DND-41 (cell line): ENCODE data around the gene SEMA4B.

Source experiments
- ATAC-seq: fragments of 200-7000 bp; cut with Tn5 transposase; 3 replicates; pipeline ENCODE4 v1.9.1; 2021; ENCODE audit warnings: low read depth; ENCODE audit not compliant: insufficient read depth
- DNase-seq: peaks from one replicate; pipeline ENCODE4 v3.0.0-alpha.2; 2020
- H2AFZ ChIP-seq: 2 replicates; pipeline ENCODE4 v1.6.0; 2012; ENCODE audit warnings: low read depth, low read length
- H3K27ac ChIP-seq: 2 replicates; pipeline ENCODE4 v1.5.1; 2012; ENCODE audit warnings: low read length, inconsistent platforms
- H3K27me3 ChIP-seq: fragments of 200-600 bp; sonication (generic); 2 replicates; pipeline ENCODE4 v1.6.0; 2012; ENCODE audit warnings: low read length, mild to moderate bottlenecking, inconsistent platforms; ENCODE audit not compliant: insufficient read depth, poor library complexity
- H3K36me3 ChIP-seq: 2 replicates; pipeline ENCODE4 v1.5.1; 2012; ENCODE audit warnings: low read length, inconsistent platforms; ENCODE audit not compliant: insufficient read depth
- H3K4me1 ChIP-seq: 2 replicates; pipeline ENCODE4 v1.5.1; 2012; ENCODE audit warnings: mild to moderate bottlenecking, low read length; ENCODE audit not compliant: insufficient read depth
- H3K4me2 ChIP-seq: 2 replicates; pipeline ENCODE4 v1.6.0; 2012; ENCODE audit warnings: mild to moderate bottlenecking, moderate library complexity, low read length, inconsistent platforms; ENCODE audit not compliant: insufficient read depth
- H3K4me3 ChIP-seq, 2 experiments: fragments of 200-600 bp in 1 of 2; shearing (Covaris generic) in 1 of 2; 2 replicates each; pipeline ENCODE4 v1.5.1; 2012 to 2016; ENCODE audit warnings: inconsistent platforms in 2 of 2, low read length in 2 of 2, mild to moderate bottlenecking in 2 of 2, low read depth in 1 of 2, moderate library complexity in 1 of 2
- H3K79me2 ChIP-seq: 2 replicates; pipeline ENCODE4 v1.6.0; 2012; ENCODE audit warnings: low read length, inconsistent platforms; ENCODE audit not compliant: insufficient read depth
- H3K9ac ChIP-seq: 2 replicates; pipeline ENCODE4 v1.6.0; 2012; ENCODE audit warnings: low read depth, mild to moderate bottlenecking, inconsistent platforms, low read length, moderate library complexity
- H3K9me3 ChIP-seq: 2 replicates; pipeline ENCODE4 v1.5.1; 2012; ENCODE audit warnings: low read length, moderate library complexity, mild to moderate bottlenecking, inconsistent platforms; ENCODE audit not compliant: insufficient read depth, severe bottlenecking
- H4K20me1 ChIP-seq: 2 replicates; pipeline ENCODE4 v1.6.0; 2012; ENCODE audit warnings: low read length; ENCODE audit not compliant: insufficient read depth
- EZH2 ChIP-seq: IDR thresholded peaks from 3 replicates; pipeline ENCODE4 v1.6.1; 2012; ENCODE audit warnings: borderline replicate concordance, low read depth, mild to moderate bottlenecking, moderate library complexity, low read length, inconsistent platforms; ENCODE audit not compliant: severe bottlenecking
- TF ChIP-seq, protein P1 (sequence below): IDR thresholded peaks from 2 replicates; pipeline ENCODE4 v1.5.1; 2012; ENCODE audit warnings: borderline replicate concordance, low read length, moderate library complexity, mild to moderate bottlenecking; ENCODE audit not compliant: poor library complexity, severe bottlenecking; ENCODE audit errors: extremely low read depth

Gene SEMA4B

DNA sequence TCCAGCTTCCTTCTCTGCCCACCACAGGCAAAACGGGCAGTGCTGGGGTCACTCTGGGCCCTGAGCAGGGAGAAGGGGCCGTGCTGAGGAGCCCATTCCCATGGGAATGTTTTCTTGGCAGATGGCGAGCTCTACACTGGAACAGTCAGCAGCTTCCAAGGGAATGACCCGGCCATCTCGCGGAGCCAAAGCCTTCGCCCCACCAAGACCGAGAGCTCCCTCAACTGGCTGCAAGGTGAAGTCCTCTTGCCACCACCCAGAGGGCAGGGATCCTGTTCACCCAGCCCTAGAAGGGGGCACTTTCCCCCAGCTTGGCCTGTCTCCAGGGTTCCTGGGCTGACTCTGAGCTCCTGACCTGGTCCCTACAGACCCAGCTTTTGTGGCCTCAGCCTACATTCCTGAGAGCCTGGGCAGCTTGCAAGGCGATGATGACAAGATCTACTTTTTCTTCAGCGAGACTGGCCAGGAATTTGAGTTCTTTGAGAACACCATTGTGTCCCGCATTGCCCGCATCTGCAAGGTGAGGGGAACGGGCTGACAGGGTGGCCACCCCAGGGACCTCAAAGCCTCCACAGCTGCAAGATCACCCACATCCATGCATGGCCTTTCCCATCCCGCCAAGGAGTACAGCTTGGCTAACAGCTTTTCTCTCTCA lies 20.2 kb downstream of the SEMA4B start:
- Histone ChIP-seq H3K79me2 (no peaks in the 10 kb centered on the region), H3K4me1 (no peaks in the 10 kb centered on the region), H3K27me3 (no peaks in the 10 kb centered on the region), H3K27ac (no peak overlapping the region), H2AFZ (no peak overlapping the region), H3K4me2 (no peak overlapping the region), H3K4me3 (no peak overlapping the region), H3K9me3 (no peaks in the 10 kb centered on the region), H3K9ac (no peak overlapping the region), H3K36me3 (no peaks in the 10 kb centered on the region), H4K20me1 (no peaks in the 10 kb centered on the region)
- peak; percentile 28 for DNase-seq
- ATAC-seq = 0 out of 3 replicates have a peak, but pooled peaks have one; percentile 56
- no peak for TF ChIP-seq EZH2
- TF ChIP-seq, protein P1, sequence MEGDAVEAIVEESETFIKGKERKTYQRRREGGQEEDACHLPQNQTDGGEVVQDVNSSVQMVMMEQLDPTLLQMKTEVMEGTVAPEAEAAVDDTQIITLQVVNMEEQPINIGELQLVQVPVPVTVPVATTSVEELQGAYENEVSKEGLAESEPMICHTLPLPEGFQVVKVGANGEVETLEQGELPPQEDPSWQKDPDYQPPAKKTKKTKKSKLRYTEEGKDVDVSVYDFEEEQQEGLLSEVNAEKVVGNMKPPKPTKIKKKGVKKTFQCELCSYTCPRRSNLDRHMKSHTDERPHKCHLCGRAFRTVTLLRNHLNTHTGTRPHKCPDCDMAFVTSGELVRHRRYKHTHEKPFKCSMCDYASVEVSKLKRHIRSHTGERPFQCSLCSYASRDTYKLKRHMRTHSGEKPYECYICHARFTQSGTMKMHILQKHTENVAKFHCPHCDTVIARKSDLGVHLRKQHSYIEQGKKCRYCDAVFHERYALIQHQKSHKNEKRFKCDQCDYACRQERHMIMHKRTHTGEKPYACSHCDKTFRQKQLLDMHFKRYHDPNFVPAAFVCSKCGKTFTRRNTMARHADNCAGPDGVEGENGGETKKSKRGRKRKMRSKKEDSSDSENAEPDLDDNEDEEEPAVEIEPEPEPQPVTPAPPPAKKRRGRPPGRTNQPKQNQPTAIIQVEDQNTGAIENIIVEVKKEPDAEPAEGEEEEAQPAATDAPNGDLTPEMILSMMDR = peak; percentile 62

DNA sequence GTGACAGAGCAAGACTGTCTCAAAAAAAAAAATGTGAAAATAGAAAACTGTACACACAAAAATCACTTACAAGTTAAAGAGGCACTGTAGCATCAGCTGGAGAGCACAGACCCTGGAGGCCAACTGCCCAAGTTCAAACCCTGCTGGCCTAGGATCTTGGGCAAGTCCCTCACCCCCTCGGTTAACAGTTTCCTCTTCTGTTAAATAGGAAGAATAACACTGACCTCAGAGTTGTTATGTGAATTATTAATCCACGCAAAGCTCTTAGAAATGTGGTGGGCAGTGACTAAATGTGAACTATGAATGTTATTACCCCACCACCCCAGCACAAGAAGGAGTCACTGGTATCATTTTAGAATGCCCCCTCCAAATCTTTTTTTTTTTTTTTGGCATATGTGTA lies 21.4 kb downstream of the SEMA4B start:
- no peak overlapping the region for H3K4me2 ChIP-seq
- no peak overlapping the region for H2AFZ ChIP-seq
- no peaks in the 10 kb centered on the region for H3K27me3 ChIP-seq
- H3K79me2 ChIP-seq = no peaks in the 10 kb centered on the region
- no peak for ATAC-seq
- no peaks in the 10 kb centered on the region for H3K4me1 ChIP-seq
- no peak for DNase-seq
- no peak for TF ChIP-seq EZH2
- TF ChIP-seq, protein P1 = no peak
- H3K27ac ChIP-seq = no peak overlapping the region
- H3K4me3 ChIP-seq = no peak overlapping the region
- H4K20me1 ChIP-seq = no peaks in the 10 kb centered on the region
- no peaks in the 10 kb centered on the region for H3K36me3 ChIP-seq
- no peak overlapping the region for H3K9ac ChIP-seq
- no peaks in the 10 kb centered on the region for H3K9me3 ChIP-seq

DNA sequence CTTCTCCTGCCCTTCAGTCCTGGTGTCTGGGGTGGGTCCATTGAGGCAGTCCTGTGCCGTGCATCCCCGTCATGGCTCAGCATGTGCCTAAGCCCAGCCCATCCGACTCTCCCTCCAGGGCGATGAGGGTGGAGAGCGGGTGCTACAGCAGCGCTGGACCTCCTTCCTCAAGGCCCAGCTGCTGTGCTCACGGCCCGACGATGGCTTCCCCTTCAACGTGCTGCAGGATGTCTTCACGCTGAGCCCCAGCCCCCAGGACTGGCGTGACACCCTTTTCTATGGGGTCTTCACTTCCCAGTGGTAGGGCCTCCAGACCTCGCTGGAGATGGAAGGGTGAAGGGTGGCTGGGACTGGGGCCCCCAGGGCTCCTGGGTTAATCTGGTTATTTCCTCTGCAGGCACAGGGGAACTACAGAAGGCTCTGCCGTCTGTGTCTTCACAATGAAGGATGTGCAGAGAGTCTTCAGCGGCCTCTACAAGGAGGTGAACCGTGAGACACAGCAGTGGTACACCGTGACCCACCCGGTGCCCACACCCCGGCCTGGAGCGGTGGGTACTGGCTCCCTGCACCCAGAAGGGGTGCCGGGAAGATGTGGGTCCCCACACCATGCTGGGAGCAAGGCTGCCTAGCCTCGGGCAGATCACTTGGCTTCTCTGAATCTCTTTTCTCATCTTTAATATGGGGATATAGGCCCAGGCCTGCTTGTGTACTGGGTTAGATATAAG lies 22.5 kb downstream of the SEMA4B start:
- ATAC-seq (no peak), DNase-seq (no peak)
- Histone ChIP-seq H3K79me2 (no peaks in the 10 kb centered on the region), H3K9ac (no peak overlapping the region), H3K27me3 (no peaks in the 10 kb centered on the region), H4K20me1 (no peaks in the 10 kb centered on the region), H3K4me1 (no peaks in the 10 kb centered on the region), H3K36me3 (no peaks in the 10 kb centered on the region), H2AFZ (no peak overlapping the region), H3K4me3 (no peak overlapping the region), H3K9me3 (no peaks in the 10 kb centered on the region), H3K27ac (no peak overlapping the region), H3K4me2 (no peak overlapping the region)
- TF ChIP-seq, protein P1 = no peak
- no peak for TF ChIP-seq EZH2
